Activated T-cell treated with anti-CD3 and anti-CD28 coated beads, Interleukin-2, amount 50 U/mL, for 24 hours (primary cell): ENCODE measurements around the gene NUDT22.

Experiments used
- DNase-seq: peaks from one replicate; pipeline ENCODE4 v3.0.0-alpha.2; 2020
- H3K27ac Mint-ChIP-seq: 2 replicates; pipeline ENCODE4 v1.8.0; 2020; ENCODE audit warnings: mild to moderate bottlenecking, mixed read lengths
- H3K27me3 Mint-ChIP-seq: 2 replicates; pipeline ENCODE4 v1.8.0; 2020; ENCODE audit warnings: mixed read lengths
- H3K36me3 Mint-ChIP-seq: 2 replicates; pipeline ENCODE4 v1.8.0; 2020; ENCODE audit warnings: low read depth, mixed read lengths
- H3K4me1 Mint-ChIP-seq: 2 replicates; pipeline ENCODE4 v1.8.0; 2020; ENCODE audit warnings: low read depth, mixed read lengths
- H3K4me3 Mint-ChIP-seq: 2 replicates; pipeline ENCODE4 v1.8.0; 2020; ENCODE audit warnings: mild to moderate bottlenecking, moderate library complexity, mixed read lengths
- H3K9me3 Mint-ChIP-seq: 2 replicates; pipeline ENCODE4 v1.8.0; 2020; ENCODE audit warnings: mixed read lengths

The NUDT22 gene

GRCh38 chr11:64249563-64250414 is 23.7 kb downstream of the NUDT22 start:
- Mint-ChIP-seq H3K4me1 (peaks cover 24% of the 10 kb centered on the region), H3K36me3 (peaks cover 15% of the 10 kb centered on the region), H3K27ac (no peak overlapping the region), H3K9me3 (no peaks in the 10 kb centered on the region), H3K4me3 (peak overlapping the region; percentile 6), H3K27me3 (no peaks in the 10 kb centered on the region)
- no peak for DNase-seq

GRCh38 chr11:64250415-64251015 is 24.4 kb downstream of the NUDT22 start:
- H3K4me3 Mint-ChIP-seq = peak overlapping the region; percentile 80
- no peaks in the 10 kb centered on the region for H3K27me3 Mint-ChIP-seq
- H3K4me1 Mint-ChIP-seq = peaks cover 24% of the 10 kb centered on the region
- no peak overlapping the region for H3K27ac Mint-ChIP-seq
- peaks cover 12% of the 10 kb centered on the region for H3K36me3 Mint-ChIP-seq
- H3K9me3 Mint-ChIP-seq = no peaks in the 10 kb centered on the region
- peak; percentile 62 for DNase-seq

GRCh38 chr11:64251016-64251752 is 25.1 kb downstream of the NUDT22 start, which contains the start of gene PLCB3:
Gene PLCB3, plus strand, starts transcription at chr11:64251530. Its CDS starts 120 bp downstream, at chr11:64251650.
- H3K27ac Mint-ChIP-seq = peak within 1 kb of the TSS; percentile 59

GRCh38 chr11:64251753-64252002 is 25.6 kb downstream of the NUDT22 start:
- H3K36me3 Mint-ChIP-seq = peaks cover 11% of the 10 kb centered on the region
- DNase-seq = no peak
- H3K4me1 Mint-ChIP-seq = peaks cover 24% of the 10 kb centered on the region
- H3K27me3 Mint-ChIP-seq = no peaks in the 10 kb centered on the region
- peak overlapping the region; percentile 82 for H3K4me3 Mint-ChIP-seq
- H3K9me3 Mint-ChIP-seq = no peaks in the 10 kb centered on the region
- peak overlapping the region; percentile 59 for H3K27ac Mint-ChIP-seq

More at GRCh38 chr11:64251016-64251752, 25.1 kb downstream of the NUDT22 start, which contains the start of gene PLCB3:
- peak; percentile 89 for DNase-seq
- no peaks in the 10 kb centered on the region for H3K9me3 Mint-ChIP-seq
- peaks cover 24% of the 10 kb centered on the region for H3K4me1 Mint-ChIP-seq
- H3K4me3 Mint-ChIP-seq = peak within 1 kb of the TSS; percentile 82
- peaks cover 9% of the 10 kb centered on the region for H3K36me3 Mint-ChIP-seq
- H3K27me3 Mint-ChIP-seq = no peaks in the 10 kb centered on the region

- Mint-ChIP-seq H3K36me3 (peaks cover 12% of the 10 kb centered on the region), H3K27ac (peak overlapping the region; percentile 59), H3K9me3 (no peaks in the 10 kb centered on the region), H3K27me3 (no peaks in the 10 kb centered on the region), H3K4me3 (peak overlapping the region; percentile 82), H3K4me1 (peaks cover 22% of the 10 kb centered on the region)
- DNase-seq = no peak
Observed at GRCh38 chr11:64252003-64252872, 26.2 kb downstream of the NUDT22 start.

- no peak overlapping the region for H3K27ac Mint-ChIP-seq
- peaks cover 19% of the 10 kb centered on the region for H3K4me1 Mint-ChIP-seq
- no peak for DNase-seq
- no peaks in the 10 kb centered on the region for H3K9me3 Mint-ChIP-seq
- H3K4me3 Mint-ChIP-seq = peak overlapping the region; percentile 16
- H3K36me3 Mint-ChIP-seq = peaks cover 18% of the 10 kb centered on the region
- no peaks in the 10 kb centered on the region for H3K27me3 Mint-ChIP-seq
Observed at GRCh38 chr11:64253043-64253442, 27.0 kb downstream of the NUDT22 start.

- H3K9me3 Mint-ChIP-seq = no peaks in the 10 kb centered on the region
- no peaks in the 10 kb centered on the region for H3K27me3 Mint-ChIP-seq
- peaks cover 15% of the 10 kb centered on the region for H3K4me1 Mint-ChIP-seq
- peak overlapping the region; percentile 16 for H3K4me3 Mint-ChIP-seq
- DNase-seq = no peak
- no peak overlapping the region for H3K27ac Mint-ChIP-seq
- peaks cover 22% of the 10 kb centered on the region for H3K36me3 Mint-ChIP-seq
Observed at GRCh38 chr11:64253481-64253880, 27.4 kb downstream of the NUDT22 start.

- no peaks in the 10 kb centered on the region for H3K27me3 Mint-ChIP-seq
- no peaks in the 10 kb centered on the region for H3K9me3 Mint-ChIP-seq
- no peak overlapping the region for H3K4me3 Mint-ChIP-seq
- no peak for DNase-seq
- H3K4me1 Mint-ChIP-seq = peaks cover 16% of the 10 kb centered on the region
- H3K36me3 Mint-ChIP-seq = peaks cover 28% of the 10 kb centered on the region
- no peak overlapping the region for H3K27ac Mint-ChIP-seq
Observed at GRCh38 chr11:64254326-64254725, 28.3 kb downstream of the NUDT22 start.

GRCh38 chr11:64255135-64256128 is 29.4 kb downstream of the NUDT22 start:
- no peak overlapping the region for H3K4me3 Mint-ChIP-seq
- DNase-seq = no peak
- peaks cover 39% of the 10 kb centered on the region for H3K36me3 Mint-ChIP-seq
- no peak overlapping the region for H3K27ac Mint-ChIP-seq
- no peaks in the 10 kb centered on the region for H3K27me3 Mint-ChIP-seq
- H3K9me3 Mint-ChIP-seq = no peaks in the 10 kb centered on the region
- H3K4me1 Mint-ChIP-seq = peaks cover 21% of the 10 kb centered on the region

- Mint-ChIP-seq H3K4me1 (peaks cover 18% of the 10 kb centered on the region), H3K4me3 (no peak overlapping the region), H3K27me3 (no peaks in the 10 kb centered on the region), H3K36me3 (peaks cover 42% of the 10 kb centered on the region), H3K9me3 (no peaks in the 10 kb centered on the region), H3K27ac (no peak overlapping the region)
- DNase-seq = no peak
Observed at GRCh38 chr11:64256300-64256699, 30.2 kb downstream of the NUDT22 start.

GRCh38 chr11:64258356-64258755 is 32.3 kb downstream of the NUDT22 start:
- H3K27ac Mint-ChIP-seq = no peak overlapping the region
- no peak for DNase-seq
- peaks cover 58% of the 10 kb centered on the region for H3K36me3 Mint-ChIP-seq
- H3K4me1 Mint-ChIP-seq = peaks cover 11% of the 10 kb centered on the region
- no peaks in the 10 kb centered on the region for H3K27me3 Mint-ChIP-seq
- no peaks in the 10 kb centered on the region for H3K9me3 Mint-ChIP-seq
- no peak overlapping the region for H3K4me3 Mint-ChIP-seq

- Mint-ChIP-seq H3K4me1 (peaks cover 11% of the 10 kb centered on the region), H3K9me3 (no peaks in the 10 kb centered on the region), H3K36me3 (peaks cover 61% of the 10 kb centered on the region), H3K27ac (no peak overlapping the region), H3K4me3 (no peak overlapping the region), H3K27me3 (no peaks in the 10 kb centered on the region)
- no peak for DNase-seq
Observed at GRCh38 chr11:64258946-64259532, 33.0 kb downstream of the NUDT22 start.

- no peaks in the 10 kb centered on the region for H3K9me3 Mint-ChIP-seq
- H3K27ac Mint-ChIP-seq = no peak overlapping the region
- peaks cover 63% of the 10 kb centered on the region for H3K36me3 Mint-ChIP-seq
- no peaks in the 10 kb centered on the region for H3K27me3 Mint-ChIP-seq
- DNase-seq = no peak
- H3K4me1 Mint-ChIP-seq = peaks cover 11% of the 10 kb centered on the region
- no peak overlapping the region for H3K4me3 Mint-ChIP-seq
Observed at GRCh38 chr11:64259533-64260067, 33.5 kb downstream of the NUDT22 start.
